ENCODE results near the gene SLC23A2.

SLC23A2 gene

GRCh38 chr20:4836473-4836872 lies 164.8 kb downstream of the SLC23A2 start:
- TF ChIP-seq CTCF (conservative IDR thresholded peaks at IDR 0.05; ENCODE audit: low read depth, low read length) = no peak
- DNase-seq (ENCODE audit: low read depth) = no peak
- H3K4me3 ChIP-seq (ENCODE audit: low read length) = no peak overlapping the region

- TF ChIP-seq CTCF (conservative IDR thresholded peaks at IDR 0.05; ENCODE audit: low read depth, low read length) = no peak
- no peak for DNase-seq (ENCODE audit: low read depth)
- no peak overlapping the region for H3K4me3 ChIP-seq (ENCODE audit: low read length)
These were observed 165.8 kb downstream of the SLC23A2 start for GRCh38 chr20:4835244-4836177.

- H3K4me3 ChIP-seq (ENCODE audit: low read length) = no peak overlapping the region
- TF ChIP-seq CTCF (conservative IDR thresholded peaks at IDR 0.05; ENCODE audit: low read depth, low read length) = no peak
- DNase-seq (ENCODE audit: low read depth) = no peak
These were observed 168.1 kb downstream of the SLC23A2 start for GRCh38 chr20:4833074-4833728.

GRCh38 chr20:4832469-4832868 lies 168.8 kb downstream of the SLC23A2 start:
- TF ChIP-seq CTCF (conservative IDR thresholded peaks at IDR 0.05; ENCODE audit: low read depth, low read length) = no peak
- no peak overlapping the region for H3K4me3 ChIP-seq (ENCODE audit: low read length)
- no peak for DNase-seq (ENCODE audit: low read depth)

GRCh38 chr20:4830696-4831095 lies 170.6 kb downstream of the SLC23A2 start:
- TF ChIP-seq CTCF (conservative IDR thresholded peaks at IDR 0.05; ENCODE audit: low read depth, low read length) = no peak
- DNase-seq (ENCODE audit: low read depth) = no peak
- no peak overlapping the region for H3K4me3 ChIP-seq (ENCODE audit: low read length)

GRCh38 chr20:4830259-4830658 lies 171.1 kb downstream of the SLC23A2 start:
- no peak overlapping the region for H3K4me3 ChIP-seq (ENCODE audit: low read length)
- no peak for DNase-seq (ENCODE audit: low read depth)
- TF ChIP-seq CTCF (conservative IDR thresholded peaks at IDR 0.05; ENCODE audit: low read depth, low read length) = no peak
